ENCODE data around the gene SLC27A5.

SLC27A5 gene

DNA sequence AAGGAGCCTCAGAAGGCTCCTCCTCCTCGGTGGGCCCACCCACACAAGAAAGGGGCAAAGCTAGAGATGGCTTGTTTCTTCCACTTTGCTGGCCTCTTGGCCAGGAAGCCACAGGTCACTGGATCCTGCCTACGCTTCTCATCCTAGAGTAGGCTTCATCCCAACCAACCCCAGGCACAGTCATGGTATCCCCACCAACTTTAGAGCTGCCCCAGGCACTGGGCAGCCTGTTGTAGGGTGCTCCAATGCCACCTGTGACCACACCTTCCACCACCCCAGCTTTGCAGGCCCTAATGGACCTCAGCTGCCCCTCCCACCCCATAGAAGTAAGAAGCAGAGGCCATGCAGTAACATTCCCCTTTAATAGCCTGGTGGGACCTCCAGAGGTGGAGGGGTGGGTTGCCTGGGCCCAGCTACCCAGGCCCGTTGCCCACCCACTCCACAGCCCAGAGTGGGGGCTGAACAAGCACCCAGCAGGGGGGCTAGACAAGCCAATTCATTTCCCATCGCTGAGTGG is 43.6 kb upstream of the SLC27A5 start:
- H3K27me3 ChIP-seq (ENCODE audit: control insufficient read depth in 1 of 2, insufficient read depth in 1 of 2, low read length in 2 of 2), result no peaks in the 10 kb centered on the region
- peak overlapping the region; percentile 49 for H2BK15ac ChIP-seq (ENCODE audit: low read depth, poor library complexity, severe bottlenecking)
- H4K91ac ChIP-seq (ENCODE audit: low read length), result peak overlapping the region; percentile 11
- H3K79me1 ChIP-seq (replicated peaks; ENCODE audit: low read length, poor library complexity, severe bottlenecking), result peaks cover 13% of the 10 kb centered on the region
- H3K4me1 ChIP-seq (ENCODE audit: control insufficient read depth, insufficient read depth, low read depth, low read length), result peaks cover 37% of the 10 kb centered on the region
- peak overlapping the region; percentile 71 for H3K4me2 ChIP-seq (ENCODE audit: low read length, poor library complexity, severe bottlenecking)
- peak overlapping the region; percentile 93 for H4K8ac ChIP-seq (ENCODE audit: low read length)
- no peaks in the 10 kb centered on the region for H3K9me3 ChIP-seq (ENCODE audit: control insufficient read depth, low read length)
- peak overlapping the region; percentile 0 for H2AK5ac ChIP-seq (ENCODE audit: low read length, severe bottlenecking)
- peaks cover 46 to 51% of the 10 kb centered on the region in 2 experiments for H3K36me3 ChIP-seq (ENCODE audit: control insufficient read depth in 1 of 2, insufficient read depth in 2 of 2, low read depth in 1 of 2, low read length in 2 of 2)
- H3K14ac ChIP-seq (ENCODE audit: low read length in 2 of 2), result no peak overlapping the region
- H2AFZ ChIP-seq (ENCODE audit: low read depth, low read length), result no peak overlapping the region
- peak overlapping the region; percentile 17 to 61 for H3K18ac ChIP-seq (ENCODE audit: low read depth in 1 of 2, low read length in 2 of 2)
- H3K4me3 ChIP-seq (ENCODE audit: insufficient read depth in 1 of 2, low read depth in 1 of 2, low read length in 2 of 2), result peak overlapping the region in 1 of 2 experiments; percentile 89
- H3K27ac ChIP-seq (ENCODE audit: low read length, poor library complexity, severe bottlenecking), result peak overlapping the region; percentile 82
- H3K4ac ChIP-seq (ENCODE audit: low read depth in 1 of 2, low read length in 2 of 2), result peak overlapping the region; percentile 55 to 57
- H3K9ac ChIP-seq (ENCODE audit: low read length), result peak overlapping the region; percentile 93
- 61% methylated on average over 4 of the region's 4 CpGs for WGBS
- H2BK120ac ChIP-seq (ENCODE audit: low read depth, low read length), result no peak overlapping the region
- H3K23ac ChIP-seq (ENCODE audit: low read length in 2 of 2), result no peak overlapping the region
- DNase-seq, result no peak
- peak overlapping the region in 1 of 2 experiments; percentile 17 for H2BK12ac ChIP-seq (ENCODE audit: low read length in 2 of 2)
- H2BK5ac ChIP-seq (ENCODE audit: low read depth, low read length, poor library complexity, severe bottlenecking), result no peak overlapping the region

DNA sequence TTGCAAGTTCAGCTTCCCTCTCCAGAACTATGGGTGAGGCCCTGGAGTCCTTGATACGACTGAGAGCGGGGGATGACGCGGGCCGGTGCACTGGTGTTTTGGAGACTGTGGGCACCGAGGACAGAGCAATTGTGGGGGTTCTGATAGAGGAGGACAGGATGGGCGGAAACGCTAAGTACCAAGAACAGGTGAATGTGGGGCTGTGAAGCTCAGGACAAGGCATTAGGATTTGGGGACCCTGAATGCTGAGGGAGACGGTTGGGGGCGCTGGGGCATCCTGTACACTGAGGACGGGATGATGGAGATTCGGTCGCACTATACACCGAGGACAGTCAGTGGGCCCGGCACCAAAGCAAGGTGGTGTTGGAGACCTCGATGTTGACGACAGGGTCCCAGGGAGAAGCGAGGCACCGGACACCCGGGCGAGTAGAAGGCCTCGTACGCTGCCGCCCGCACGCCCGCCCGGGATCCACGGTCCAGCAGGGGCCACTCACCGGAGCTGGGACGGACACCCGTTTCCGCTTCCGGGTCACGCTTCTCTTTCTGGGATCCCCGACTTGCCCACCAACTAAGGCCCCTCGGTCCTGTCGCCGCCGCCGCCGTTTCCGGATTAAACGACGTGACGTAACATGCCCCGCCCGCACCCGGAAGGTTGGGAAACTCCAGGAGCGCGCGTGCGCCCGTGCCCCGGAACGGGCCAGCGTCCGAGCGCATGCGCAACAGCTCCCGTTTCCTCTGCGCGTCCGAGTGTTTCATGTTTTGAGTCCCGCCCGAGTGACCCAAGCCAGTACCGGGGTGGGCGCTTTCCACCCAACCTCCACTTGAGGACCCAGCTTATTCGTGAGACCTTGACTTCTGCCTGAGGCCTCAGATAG is 42.9 kb upstream of the SLC27A5 start, which contains the start of gene CHMP2A:
CHMP2A (minus strand) TSS at position 612 of the 875 bp plus-strand sequence. CDS start 893 bp downstream, outside the sequence.
- Histone ChIP-seq H3K4me3 (ENCODE audit: insufficient read depth in 1 of 2, low read depth in 1 of 2, low read length in 2 of 2) (peak within 1 kb of the TSS; percentile 78 to 89), H3K4me2 (ENCODE audit: low read length, poor library complexity, severe bottlenecking) (peak within 1 kb of the TSS; percentile 83), H2BK5ac (ENCODE audit: low read depth, low read length, poor library complexity, severe bottlenecking) (no peak within 1 kb of the TSS), H3K14ac (ENCODE audit: low read length in 2 of 2) (peak within 1 kb of the TSS in 1 of 2 experiments; percentile 80), H3K79me1 (replicated peaks; ENCODE audit: low read length, poor library complexity, severe bottlenecking) (peaks cover 16% of the 10 kb centered on the region), H3K9ac (ENCODE audit: low read length) (peak within 1 kb of the TSS; percentile 93), H3K4me1 (ENCODE audit: control insufficient read depth, insufficient read depth, low read depth, low read length) (peaks cover 31% of the 10 kb centered on the region), H3K27me3 (ENCODE audit: control insufficient read depth in 1 of 2, insufficient read depth in 1 of 2, low read length in 2 of 2) (no peaks in the 10 kb centered on the region), H3K4ac (ENCODE audit: low read depth in 1 of 2, low read length in 2 of 2) (peak within 1 kb of the TSS; percentile 90 to 96), H3K9me3 (ENCODE audit: control insufficient read depth, low read length) (no peaks in the 10 kb centered on the region), H2AK5ac (ENCODE audit: low read length, severe bottlenecking) (peak within 1 kb of the TSS; percentile 92), H2BK12ac (ENCODE audit: low read length in 2 of 2) (peak within 1 kb of the TSS; percentile 37 to 55), H3K27ac (ENCODE audit: low read length, poor library complexity, severe bottlenecking) (peak within 1 kb of the TSS; percentile 93), H2BK15ac (ENCODE audit: low read depth, poor library complexity, severe bottlenecking) (peak within 1 kb of the TSS; percentile 50), H3K23ac (ENCODE audit: low read length in 2 of 2) (no peak within 1 kb of the TSS), H4K91ac (ENCODE audit: low read length) (peak within 1 kb of the TSS; percentile 96), H2BK120ac (ENCODE audit: low read depth, low read length) (peak within 1 kb of the TSS; percentile 59), H4K8ac (ENCODE audit: low read length) (peak within 1 kb of the TSS; percentile 97), H3K18ac (ENCODE audit: low read depth in 1 of 2, low read length in 2 of 2) (peak within 1 kb of the TSS; percentile 88 to 95), H2AFZ (ENCODE audit: low read depth, low read length) (peak within 1 kb of the TSS; percentile 68), H3K36me3 (ENCODE audit: control insufficient read depth in 1 of 2, insufficient read depth in 2 of 2, low read depth in 1 of 2, low read length in 2 of 2) (peaks cover 53 to 58% of the 10 kb centered on the region in 2 experiments)
- WGBS, result 2% methylated on average over 69 of the region's 69 CpGs
- DNase-seq, result peak; percentile 97

DNA sequence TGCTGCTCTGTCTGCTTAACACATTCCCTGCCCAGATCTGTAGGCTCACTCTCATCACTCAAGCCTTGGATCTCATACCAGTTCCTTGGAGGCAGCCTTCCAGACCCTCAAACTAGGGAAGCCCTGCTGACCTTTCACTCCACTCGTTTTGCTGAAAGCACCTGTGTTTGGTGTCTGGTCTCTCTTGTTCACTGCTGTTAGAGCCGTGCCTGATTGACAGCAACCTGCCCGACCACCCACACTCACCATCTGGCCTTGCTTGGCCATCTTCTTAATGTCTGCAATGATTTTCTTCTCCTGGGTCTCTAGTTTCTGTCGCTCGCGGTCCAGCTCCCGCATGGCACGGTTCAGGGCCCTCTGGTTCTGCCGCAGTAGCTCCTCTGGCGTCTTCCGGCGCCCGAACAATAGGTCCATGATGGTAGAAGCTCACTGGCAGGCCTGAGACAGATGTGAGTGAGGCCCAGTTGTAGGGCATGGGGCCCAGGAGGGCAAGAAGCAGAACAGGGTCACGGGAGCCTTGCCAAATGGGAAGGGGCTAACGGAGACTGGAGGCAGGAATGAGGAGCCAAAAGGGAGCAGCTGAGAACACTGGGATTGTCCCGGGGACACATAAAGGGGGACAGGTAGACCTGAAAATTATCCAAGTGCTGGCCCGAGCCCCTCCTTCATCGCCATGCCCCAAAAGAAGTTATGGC is 42.2 kb upstream of the SLC27A5 start:
- Histone ChIP-seq H2BK12ac (ENCODE audit: low read length in 2 of 2) (peak overlapping the region in 1 of 2 experiments; percentile 55), H3K4me1 (ENCODE audit: control insufficient read depth, insufficient read depth, low read depth, low read length) (peaks cover 33% of the 10 kb centered on the region), H2BK15ac (ENCODE audit: low read depth, poor library complexity, severe bottlenecking) (peak overlapping the region; percentile 19), H3K4me3 (ENCODE audit: insufficient read depth in 1 of 2, low read depth in 1 of 2, low read length in 2 of 2) (peak overlapping the region; percentile 78 to 89), H2BK120ac (ENCODE audit: low read depth, low read length) (peak overlapping the region; percentile 59), H3K36me3 (ENCODE audit: control insufficient read depth in 1 of 2, insufficient read depth in 2 of 2, low read depth in 1 of 2, low read length in 2 of 2) (peaks cover 61 to 66% of the 10 kb centered on the region in 2 experiments), H2AFZ (ENCODE audit: low read depth, low read length) (no peak overlapping the region), H3K14ac (ENCODE audit: low read length in 2 of 2) (no peak overlapping the region), H3K9me3 (ENCODE audit: control insufficient read depth, low read length) (no peaks in the 10 kb centered on the region), H3K23ac (ENCODE audit: low read length in 2 of 2) (peak overlapping the region in 1 of 2 experiments; percentile 35), H3K79me1 (replicated peaks; ENCODE audit: low read length, poor library complexity, severe bottlenecking) (peaks cover 17% of the 10 kb centered on the region), H3K9ac (ENCODE audit: low read length) (peak overlapping the region; percentile 93), H4K8ac (ENCODE audit: low read length) (peak overlapping the region; percentile 97), H4K91ac (ENCODE audit: low read length) (peak overlapping the region; percentile 96), H3K27ac (ENCODE audit: low read length, poor library complexity, severe bottlenecking) (peak overlapping the region; percentile 93), H2AK5ac (ENCODE audit: low read length, severe bottlenecking) (peak overlapping the region; percentile 92), H3K18ac (ENCODE audit: low read depth in 1 of 2, low read length in 2 of 2) (peak overlapping the region; percentile 88 to 95), H3K27me3 (ENCODE audit: control insufficient read depth in 1 of 2, insufficient read depth in 1 of 2, low read length in 2 of 2) (no peaks in the 10 kb centered on the region), H3K4ac (ENCODE audit: low read depth in 1 of 2, low read length in 2 of 2) (peak overlapping the region; percentile 90 to 96), H2BK5ac (ENCODE audit: low read depth, low read length, poor library complexity, severe bottlenecking) (no peak overlapping the region), H3K4me2 (ENCODE audit: low read length, poor library complexity, severe bottlenecking) (peak overlapping the region; percentile 83)
- no peak for DNase-seq
- WGBS, result 77% methylated on average over 18 of the region's 18 CpGs
